Inferior parietal cortex (tissue), 1 donor: ENCODE results near the gene GATAD2B.
"Not testable (repeated sequence)": the region's sequence is repeated elsewhere in the genome, so short reads cannot be mapped to it uniquely, and the experiment has no call there.

Experiments
- DNase-seq: peaks from one replicate; pipeline ENCODE4 v3.0.0-alpha.2; 2016; ENCODE audit errors: extremely low spot score

The GATAD2B gene

GRCh38 chr1:153840774-153841173 is 82.0 kb downstream of the GATAD2B start:
- DNase-seq, result not testable (repeated sequence)

GRCh38 chr1:153833968-153834367 is 88.8 kb downstream of the GATAD2B start:
- not testable (repeated sequence) for DNase-seq

DNA sequence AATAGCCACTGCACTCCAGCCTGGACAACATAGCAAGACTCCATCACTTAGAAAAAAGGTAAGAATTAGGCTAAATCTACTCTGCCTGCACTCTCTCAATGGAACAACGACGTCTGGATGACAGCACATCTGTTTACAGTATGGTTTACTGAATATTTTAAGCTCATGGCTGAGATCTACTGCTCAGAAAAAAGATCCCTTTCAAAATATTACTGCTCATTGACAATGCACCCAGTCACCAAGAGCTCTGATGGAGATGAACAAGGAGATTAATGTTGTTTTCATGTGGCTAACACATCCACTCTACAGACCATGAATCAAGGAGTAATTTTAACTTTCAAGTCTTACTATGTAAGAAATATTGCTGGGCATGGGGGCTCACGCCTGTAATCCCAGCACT is 89.6 kb downstream of the GATAD2B start:
- no peak for DNase-seq

- no peak for DNase-seq
These were observed 90.5 kb downstream of the GATAD2B start for GRCh38 chr1:153832293-153832692.

GRCh38 chr1:153831026-153831425 is 91.7 kb downstream of the GATAD2B start:
- DNase-seq, result no peak

DNA sequence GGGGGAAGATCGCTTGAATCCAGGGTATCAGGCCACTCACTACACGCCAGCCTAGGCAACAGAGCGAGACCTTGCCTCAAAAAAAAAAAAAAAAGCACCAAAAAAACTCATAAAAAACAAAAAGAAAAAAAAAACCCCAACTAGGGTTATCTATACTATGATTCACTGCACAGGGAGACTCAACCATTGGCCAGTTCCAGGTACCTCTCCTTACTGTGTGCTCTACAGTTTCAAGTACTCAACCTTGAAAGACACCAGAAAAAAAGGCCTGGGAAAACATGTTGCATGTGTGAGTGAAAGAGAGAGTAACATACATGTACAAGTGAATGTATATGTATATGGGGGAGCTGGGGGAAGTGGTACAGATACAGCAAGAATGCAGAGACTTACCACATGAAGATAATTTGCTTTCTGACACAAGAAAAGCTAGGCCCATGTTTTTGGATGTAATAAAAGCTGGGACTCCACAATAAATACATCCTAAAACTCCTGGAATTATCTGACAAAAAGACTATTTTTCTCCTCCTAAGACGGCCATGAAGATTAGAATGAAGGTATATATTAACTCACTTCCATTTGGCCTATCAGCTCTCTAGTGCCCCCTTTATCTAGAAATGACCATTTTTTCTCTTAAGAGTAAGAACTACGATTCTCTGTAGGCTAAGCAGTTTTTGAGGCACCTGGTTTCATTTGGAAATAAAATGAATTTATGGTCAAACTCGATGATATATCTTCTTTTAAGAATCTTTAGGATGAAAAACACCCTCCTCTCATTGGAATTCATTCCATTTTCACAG is 95.4 kb downstream of the GATAD2B start:
- no peak for DNase-seq

GRCh38 chr1:153818876-153819275 is 103.9 kb downstream of the GATAD2B start:
- DNase-seq, result no peak

GRCh38 chr1:153816283-153816889 is 106.4 kb downstream of the GATAD2B start:
- DNase-seq, result no peak

DNA sequence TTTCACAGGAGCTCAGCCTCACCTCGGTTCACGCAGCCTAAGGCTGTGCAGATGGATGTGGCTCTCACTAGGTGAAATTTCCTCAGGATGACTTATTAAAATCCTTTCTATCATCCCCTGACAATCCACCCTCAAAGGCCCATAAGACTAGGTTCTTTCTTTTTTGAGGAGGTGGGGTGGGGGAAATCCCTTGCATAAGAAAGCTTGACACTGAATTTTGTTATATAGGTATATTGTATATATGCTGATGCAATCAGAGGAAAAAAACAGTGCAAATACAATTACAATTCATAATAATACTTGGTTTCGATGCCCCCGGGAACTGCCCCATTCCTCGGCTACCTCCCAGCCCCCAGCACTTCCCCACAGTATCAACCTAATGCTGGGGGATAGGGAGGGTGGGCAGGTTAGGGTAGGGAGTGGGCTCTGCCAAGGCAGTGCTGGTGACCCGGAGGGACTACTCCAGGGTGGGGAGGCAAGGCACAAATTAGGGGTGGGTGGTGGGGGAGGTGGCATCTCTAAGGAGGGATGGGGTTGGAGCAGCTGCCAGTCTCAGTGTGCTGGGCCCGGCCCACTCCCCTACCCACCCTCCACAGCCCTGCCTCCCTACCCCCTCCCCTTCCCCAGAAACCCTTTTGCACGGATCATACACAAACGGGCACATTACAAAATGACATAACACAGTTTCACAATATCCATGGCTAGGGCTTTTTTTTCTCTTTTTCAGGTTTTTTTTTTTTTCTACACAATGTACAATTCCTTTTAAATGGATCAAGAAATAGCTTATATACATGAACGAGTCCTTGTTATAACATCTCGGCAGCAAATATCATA is 116.7 kb downstream of the GATAD2B start:
- no peak for DNase-seq

GRCh38 chr1:153805042-153805745 is 117.6 kb downstream of the GATAD2B start:
- DNase-seq, result peak; percentile 30

GRCh38 chr1:153804112-153804511 is 118.7 kb downstream of the GATAD2B start:
- no peak for DNase-seq

DNA sequence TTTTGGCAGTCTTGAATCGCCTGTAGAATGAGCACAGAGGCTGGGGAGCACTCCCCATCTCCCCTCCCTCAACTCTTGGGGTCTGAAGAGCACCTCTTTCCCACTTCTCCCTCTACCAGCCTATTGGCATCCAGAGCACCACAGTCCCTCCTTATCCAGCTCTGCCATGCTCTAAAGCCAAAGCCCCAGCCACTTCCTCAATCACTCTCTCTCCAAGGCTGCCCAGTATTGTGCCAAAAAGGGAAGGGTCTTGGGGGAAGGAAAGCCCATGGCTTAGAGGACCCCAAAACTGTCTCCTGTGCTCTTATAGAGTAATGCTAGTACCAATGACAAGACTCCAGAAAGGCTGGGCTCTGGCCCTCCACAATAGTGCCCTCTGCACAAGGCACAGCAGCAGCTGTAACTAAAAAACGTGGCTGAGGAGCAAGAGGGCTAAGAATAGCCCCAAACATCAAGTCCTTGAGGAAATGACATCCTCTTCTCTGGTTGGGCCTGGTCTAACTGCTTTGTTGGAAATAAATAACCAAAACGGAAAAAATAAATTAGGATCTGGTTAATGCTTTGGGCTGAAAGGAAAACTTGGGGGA is 119.2 kb downstream of the GATAD2B start:
- no peak for DNase-seq

DNA sequence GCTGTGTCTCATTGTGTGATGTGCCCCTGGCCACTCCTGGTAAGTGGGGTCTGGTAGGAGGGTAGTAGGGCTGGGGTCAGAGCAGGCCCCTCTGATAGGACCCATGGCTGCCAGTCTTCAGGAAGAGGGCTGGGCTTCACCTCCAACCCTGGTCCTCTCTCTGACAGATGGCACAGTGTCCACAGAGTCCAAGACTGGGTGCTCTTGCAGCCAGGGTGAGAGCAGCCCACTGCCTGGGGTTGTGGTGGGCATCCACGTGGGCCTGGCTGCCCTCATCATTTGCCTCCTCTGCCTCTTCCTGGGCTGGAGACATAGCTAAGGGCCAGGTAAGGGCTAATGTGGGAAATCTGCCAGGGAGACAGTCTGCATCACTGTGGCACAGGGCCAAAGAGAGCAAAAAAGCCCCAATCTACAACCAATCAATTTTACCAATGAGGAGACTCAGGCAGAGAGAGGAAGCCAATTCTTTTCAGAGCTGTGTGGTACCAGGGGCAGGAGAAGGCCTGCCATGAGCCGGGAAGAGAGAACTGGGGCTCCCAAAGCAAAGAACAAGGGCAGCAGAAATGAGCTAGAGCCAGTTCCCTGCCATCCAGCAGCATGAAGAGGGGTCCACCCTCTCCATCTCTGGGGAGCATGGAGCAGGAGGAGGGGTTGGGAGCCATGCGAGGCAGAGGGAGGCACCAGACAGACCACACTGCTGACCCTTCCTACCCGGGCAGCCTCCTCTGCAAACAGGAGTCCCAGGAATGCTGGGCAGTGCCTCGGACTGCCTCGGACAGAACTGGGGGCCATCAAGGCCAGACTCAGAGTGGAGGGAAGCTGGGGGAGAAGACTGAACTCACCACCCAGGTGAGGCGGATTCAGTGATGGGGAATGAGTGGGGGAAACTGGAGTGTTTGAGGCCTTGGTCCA is 120.7 kb downstream of the GATAD2B start:
- no peak for DNase-seq

GRCh38 chr1:153801028-153801625 is 121.6 kb downstream of the GATAD2B start:
- no peak for DNase-seq

DNA sequence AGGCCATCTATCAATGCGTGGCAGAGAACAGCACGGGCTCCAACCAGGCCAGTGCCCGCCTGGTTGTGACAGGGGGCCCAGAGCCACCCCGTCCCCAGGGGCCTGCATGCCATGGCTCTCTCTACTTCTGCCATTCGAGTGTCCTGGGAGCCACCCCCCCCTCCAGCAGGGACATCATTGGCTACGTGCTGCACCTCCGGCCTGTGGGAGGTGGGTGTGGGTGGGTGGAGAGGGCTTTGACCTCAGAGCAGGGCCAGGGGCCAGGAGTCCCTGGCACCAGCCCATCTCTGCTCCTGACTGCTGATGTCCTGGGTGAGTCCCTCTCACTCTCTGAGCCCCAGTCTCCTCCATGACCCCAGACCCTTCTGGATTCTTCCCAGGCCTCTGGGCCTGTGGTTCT is 122.3 kb downstream of the GATAD2B start:
- DNase-seq, result no peak

- DNase-seq, result no peak
These were observed 123.0 kb downstream of the GATAD2B start for GRCh38 chr1:153799566-153800465.

DNA sequence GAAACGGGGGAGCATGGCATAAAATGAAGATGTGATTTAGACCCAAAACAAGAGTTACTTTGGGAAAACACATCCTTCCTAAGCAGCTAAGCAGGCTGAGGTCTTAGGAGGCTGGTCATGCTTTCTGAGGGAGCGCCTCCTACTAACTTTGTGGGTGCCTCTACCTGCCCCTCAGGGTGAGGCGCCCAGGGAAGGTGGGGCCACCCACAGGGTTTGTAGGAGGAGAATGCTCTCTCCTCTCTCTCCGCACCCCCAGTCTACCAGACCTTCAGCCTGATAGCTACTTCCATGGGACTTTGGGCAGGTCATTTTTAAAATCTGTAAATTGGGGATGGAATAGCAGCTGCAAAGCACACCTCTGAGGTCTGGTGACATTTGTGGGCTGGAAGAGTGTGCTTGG is 123.8 kb downstream of the GATAD2B start:
- DNase-seq, result no peak

- no peak for DNase-seq
These were observed 124.3 kb downstream of the GATAD2B start for GRCh38 chr1:153798468-153798780.
